HEK293 (cell line): ENCODE results near the gene PCSK6.
A peak's percentile ranks its signal among the peaks of the same experiment; 100 is the strongest.

Experiments used
- HOXA7 ChIP-seq: sonication (generic); formaldehyde crosslinking; IDR thresholded peaks from 2 replicates; pipeline ENCODE4 v1.8.1; 2022; ENCODE audit warnings: missing genetic modification reagents, borderline replicate concordance
- HOXD13 ChIP-seq: sonication (generic); formaldehyde crosslinking; IDR thresholded peaks from 2 replicates; pipeline ENCODE4 v1.8.0; 2022; ENCODE audit warnings: missing genetic modification reagents, borderline replicate concordance
- KLF10 ChIP-seq: fragments of 450-650 bp; IDR thresholded peaks from 2 replicates; pipeline ENCODE4 v1.5.1; 2018; ENCODE audit warnings: missing biosample characterization, mild to moderate bottlenecking, missing genetic modification characterization
- KLF16 ChIP-seq: fragments of 450-650 bp; formaldehyde crosslinking; IDR thresholded peaks from 2 replicates; pipeline ENCODE4 v1.5.1; 2017; ENCODE audit warnings: missing biosample characterization, missing genetic modification characterization
- YY2 ChIP-seq: fragments of 450-650 bp; formaldehyde crosslinking; IDR thresholded peaks from 2 replicates; pipeline ENCODE4 v1.5.1; 2016; ENCODE audit warnings: missing biosample characterization, missing genetic modification characterization
- ZBTB21 ChIP-seq: fragments of 450-650 bp; formaldehyde crosslinking; IDR thresholded peaks from 2 replicates; pipeline ENCODE4 v1.5.1; 2017; ENCODE audit warnings: missing biosample characterization, missing genetic modification characterization
- ZBTB48 ChIP-seq: fragments of 450-650 bp; formaldehyde crosslinking; IDR thresholded peaks from 2 replicates; pipeline ENCODE4 v1.5.1; 2016; ENCODE audit warnings: missing biosample characterization, missing genetic modification characterization
- ZFP69B ChIP-seq: fragments of 450-650 bp; formaldehyde crosslinking; IDR thresholded peaks from 2 replicates; pipeline ENCODE4 v1.5.1; 2016; ENCODE audit warnings: missing biosample characterization, missing genetic modification characterization
- ZNF16 ChIP-seq: fragments of 450-650 bp; formaldehyde crosslinking; IDR thresholded peaks from 2 replicates; pipeline ENCODE4 v1.5.1; 2016; ENCODE audit warnings: low read depth, missing biosample characterization, missing genetic modification characterization
- ZNF169 ChIP-seq: fragments of 450-650 bp; formaldehyde crosslinking; IDR thresholded peaks from 2 replicates; pipeline ENCODE4 v1.5.1; 2016; ENCODE audit warnings: missing biosample characterization, missing genetic modification characterization
- ZNF175 ChIP-seq: fragments of 450-650 bp; formaldehyde crosslinking; IDR thresholded peaks from 2 replicates; pipeline ENCODE4 v1.5.1; 2016; ENCODE audit warnings: missing biosample characterization, missing genetic modification characterization
- ZNF184 ChIP-seq: fragments of 450-650 bp; IDR thresholded peaks from 2 replicates; pipeline ENCODE4 v1.5.1; 2018; ENCODE audit warnings: missing biosample characterization, mild to moderate bottlenecking, missing genetic modification characterization
- ZNF2 ChIP-seq: fragments of 450-650 bp; formaldehyde crosslinking; IDR thresholded peaks from 2 replicates; pipeline ENCODE4 v1.5.1; 2016; ENCODE audit warnings: missing biosample characterization, missing genetic modification characterization
- ZNF211 ChIP-seq: fragments of 450-650 bp; formaldehyde crosslinking; IDR thresholded peaks from 2 replicates; pipeline ENCODE4 v1.5.1; 2016; ENCODE audit warnings: low read depth, missing biosample characterization, missing genetic modification characterization
- ZNF214 ChIP-seq: fragments of 450-650 bp; formaldehyde crosslinking; IDR thresholded peaks from 2 replicates; pipeline ENCODE4 v1.5.1; 2017; ENCODE audit warnings: missing biosample characterization, mild to moderate bottlenecking, missing genetic modification characterization, borderline replicate concordance
- ZNF311 ChIP-seq: fragments of 450-650 bp; formaldehyde crosslinking; IDR thresholded peaks from 2 replicates; pipeline ENCODE4 v1.5.1; 2017; ENCODE audit warnings: missing biosample characterization, missing genetic modification characterization, borderline replicate concordance
- ZNF37A ChIP-seq: fragments of 450-650 bp; IDR thresholded peaks from 2 replicates; pipeline ENCODE4 v1.5.1; 2018; ENCODE audit warnings: missing biosample characterization, missing genetic modification characterization
- ZNF391 ChIP-seq: fragments of 450-650 bp; formaldehyde crosslinking; IDR thresholded peaks from 2 replicates; pipeline ENCODE4 v1.5.1; 2016; ENCODE audit warnings: low read depth, missing biosample characterization, missing genetic modification characterization, borderline replicate concordance
- ZNF426 ChIP-seq: fragments of 450-650 bp; formaldehyde crosslinking; IDR thresholded peaks from 2 replicates; pipeline ENCODE4 v1.5.1; 2017; ENCODE audit warnings: missing biosample characterization, missing genetic modification characterization, mild to moderate bottlenecking, inconsistent platforms, moderate library complexity
- ZNF530 ChIP-seq: fragments of 450-650 bp; formaldehyde crosslinking; IDR thresholded peaks from 2 replicates; pipeline ENCODE4 v1.5.1; 2016; ENCODE audit warnings: low read depth, missing biosample characterization, missing genetic modification characterization
- ZNF600 ChIP-seq: fragments of 450-650 bp; formaldehyde crosslinking; IDR thresholded peaks from 2 replicates; pipeline ENCODE4 v1.5.1; 2016; ENCODE audit warnings: missing biosample characterization, missing genetic modification characterization
- ZNF654 ChIP-seq: fragments of 450-650 bp; formaldehyde crosslinking; IDR thresholded peaks from 2 replicates; pipeline ENCODE4 v1.5.1; 2016; ENCODE audit warnings: low read depth, missing biosample characterization, missing genetic modification characterization
- ZNF658 ChIP-seq: fragments of 450-650 bp; formaldehyde crosslinking; IDR thresholded peaks from 2 replicates; pipeline ENCODE4; 2016; ENCODE audit warnings: missing biosample characterization, missing genetic modification characterization
- ZNF843 ChIP-seq: fragments of 450-650 bp; formaldehyde crosslinking; IDR thresholded peaks from 2 replicates; pipeline ENCODE4 v1.5.1; 2016; ENCODE audit warnings: missing biosample characterization, missing genetic modification characterization
- ZXDB ChIP-seq: fragments of 450-650 bp; formaldehyde crosslinking; IDR thresholded peaks from 2 replicates; pipeline ENCODE4 v1.5.1; 2016; ENCODE audit warnings: missing biosample characterization, missing genetic modification characterization
- TF ChIP-seq, protein P1 (sequence below): fragments of 450-650 bp; formaldehyde crosslinking; IDR thresholded peaks from 2 replicates; pipeline ENCODE4 v1.5.1; 2016; ENCODE audit warnings: missing biosample characterization, missing genetic modification characterization
- TF ChIP-seq, protein P2 (sequence below): fragments of 450-650 bp; IDR thresholded peaks from 2 replicates; pipeline ENCODE4 v1.5.1; 2018; ENCODE audit warnings: missing biosample characterization, missing genetic modification characterization
- TF ChIP-seq, protein P3 (sequence below): fragments of 450-650 bp; formaldehyde crosslinking; IDR thresholded peaks from 2 replicates; pipeline ENCODE4 v1.5.1; 2016; ENCODE audit warnings: missing biosample characterization, missing genetic modification characterization
- TF ChIP-seq, protein P4 (sequence below): fragments of 450-650 bp; formaldehyde crosslinking; IDR thresholded peaks from 2 replicates; pipeline ENCODE4 v1.5.1; 2016; ENCODE audit warnings: missing biosample characterization, missing genetic modification characterization
- TF ChIP-seq, protein P5 (sequence below): fragments of 450-650 bp; formaldehyde crosslinking; IDR thresholded peaks from 2 replicates; pipeline ENCODE4 v1.5.1; 2016; ENCODE audit warnings: missing biosample characterization, missing genetic modification characterization
- TF ChIP-seq, protein P6 (sequence below): fragments of 450-650 bp; formaldehyde crosslinking; IDR thresholded peaks from 2 replicates; pipeline ENCODE4 v1.5.1; 2017; ENCODE audit warnings: missing biosample characterization, missing genetic modification characterization

Gene PCSK6

GRCh38 chr15:101489599-101490407 lies at the start of gene PCSK6 (continued):
- TF ChIP-seq, protein P1, sequence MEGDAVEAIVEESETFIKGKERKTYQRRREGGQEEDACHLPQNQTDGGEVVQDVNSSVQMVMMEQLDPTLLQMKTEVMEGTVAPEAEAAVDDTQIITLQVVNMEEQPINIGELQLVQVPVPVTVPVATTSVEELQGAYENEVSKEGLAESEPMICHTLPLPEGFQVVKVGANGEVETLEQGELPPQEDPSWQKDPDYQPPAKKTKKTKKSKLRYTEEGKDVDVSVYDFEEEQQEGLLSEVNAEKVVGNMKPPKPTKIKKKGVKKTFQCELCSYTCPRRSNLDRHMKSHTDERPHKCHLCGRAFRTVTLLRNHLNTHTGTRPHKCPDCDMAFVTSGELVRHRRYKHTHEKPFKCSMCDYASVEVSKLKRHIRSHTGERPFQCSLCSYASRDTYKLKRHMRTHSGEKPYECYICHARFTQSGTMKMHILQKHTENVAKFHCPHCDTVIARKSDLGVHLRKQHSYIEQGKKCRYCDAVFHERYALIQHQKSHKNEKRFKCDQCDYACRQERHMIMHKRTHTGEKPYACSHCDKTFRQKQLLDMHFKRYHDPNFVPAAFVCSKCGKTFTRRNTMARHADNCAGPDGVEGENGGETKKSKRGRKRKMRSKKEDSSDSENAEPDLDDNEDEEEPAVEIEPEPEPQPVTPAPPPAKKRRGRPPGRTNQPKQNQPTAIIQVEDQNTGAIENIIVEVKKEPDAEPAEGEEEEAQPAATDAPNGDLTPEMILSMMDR (tag by site-specific recombination) = peak; percentile 38; the same call in 1 of the 2 replicates
- TF ChIP-seq, protein P2, sequence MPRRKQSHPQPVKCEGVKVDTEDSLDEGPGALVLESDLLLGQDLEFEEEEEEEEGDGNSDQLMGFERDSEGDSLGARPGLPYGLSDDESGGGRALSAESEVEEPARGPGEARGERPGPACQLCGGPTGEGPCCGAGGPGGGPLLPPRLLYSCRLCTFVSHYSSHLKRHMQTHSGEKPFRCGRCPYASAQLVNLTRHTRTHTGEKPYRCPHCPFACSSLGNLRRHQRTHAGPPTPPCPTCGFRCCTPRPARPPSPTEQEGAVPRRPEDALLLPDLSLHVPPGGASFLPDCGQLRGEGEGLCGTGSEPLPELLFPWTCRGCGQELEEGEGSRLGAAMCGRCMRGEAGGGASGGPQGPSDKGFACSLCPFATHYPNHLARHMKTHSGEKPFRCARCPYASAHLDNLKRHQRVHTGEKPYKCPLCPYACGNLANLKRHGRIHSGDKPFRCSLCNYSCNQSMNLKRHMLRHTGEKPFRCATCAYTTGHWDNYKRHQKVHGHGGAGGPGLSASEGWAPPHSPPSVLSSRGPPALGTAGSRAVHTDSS (tag by site-specific recombination) = no peak
- TF ChIP-seq, protein P3, sequence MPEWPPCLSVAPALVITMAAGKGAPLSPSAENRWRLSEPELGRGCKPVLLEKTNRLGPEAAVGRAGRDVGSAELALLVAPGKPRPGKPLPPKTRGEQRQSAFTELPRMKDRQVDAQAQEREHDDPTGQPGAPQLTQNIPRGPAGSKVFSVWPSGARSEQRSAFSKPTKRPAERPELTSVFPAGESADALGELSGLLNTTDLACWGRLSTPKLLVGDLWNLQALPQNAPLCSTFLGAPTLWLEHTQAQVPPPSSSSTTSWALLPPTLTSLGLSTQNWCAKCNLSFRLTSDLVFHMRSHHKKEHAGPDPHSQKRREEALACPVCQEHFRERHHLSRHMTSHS (tag by site-specific recombination) = no peak
- TF ChIP-seq ZNF211 (tag by site-specific recombination) (no peak), ZNF530 (tag by site-specific recombination) (no peak), ZNF426 (tag by site-specific recombination) (no peak), ZFP69B (tag by site-specific recombination) (no peak; the same call in 1 of the 2 replicates), ZNF214 (tag by site-specific recombination) (no peak), ZNF169 (tag by site-specific recombination) (no peak), ZNF843 (tag by site-specific recombination) (no peak), KLF10 (no peak; the same call in 1 of the 2 replicates), ZNF311 (tag by site-specific recombination) (no peak), ZBTB21 (tag by site-specific recombination) (no peak), ZNF600 (tag by site-specific recombination) (no peak), ZNF658 (tag by site-specific recombination) (no peak), HOXA7 (no peak), ZNF37A (no peak), ZXDB (tag by site-specific recombination) (no peak), ZBTB48 (tag by site-specific recombination) (peak; percentile 43; the same call in 1 of the 2 replicates), KLF16 (tag by site-specific recombination) (0 out of 2 replicates have a peak, but pooled peaks have one; percentile 25), ZNF175 (tag by site-specific recombination) (no peak), ZNF16 (tag by site-specific recombination) (no peak), HOXD13 (CRISPR knock-in tag) (no peak), ZNF391 (tag by site-specific recombination) (no peak), ZNF2 (peak; percentile 38; the same call in 1 of the 2 replicates), ZNF184 (no peak), YY2 (no peak), ZNF654 (no peak)
- TF ChIP-seq, protein P4, sequence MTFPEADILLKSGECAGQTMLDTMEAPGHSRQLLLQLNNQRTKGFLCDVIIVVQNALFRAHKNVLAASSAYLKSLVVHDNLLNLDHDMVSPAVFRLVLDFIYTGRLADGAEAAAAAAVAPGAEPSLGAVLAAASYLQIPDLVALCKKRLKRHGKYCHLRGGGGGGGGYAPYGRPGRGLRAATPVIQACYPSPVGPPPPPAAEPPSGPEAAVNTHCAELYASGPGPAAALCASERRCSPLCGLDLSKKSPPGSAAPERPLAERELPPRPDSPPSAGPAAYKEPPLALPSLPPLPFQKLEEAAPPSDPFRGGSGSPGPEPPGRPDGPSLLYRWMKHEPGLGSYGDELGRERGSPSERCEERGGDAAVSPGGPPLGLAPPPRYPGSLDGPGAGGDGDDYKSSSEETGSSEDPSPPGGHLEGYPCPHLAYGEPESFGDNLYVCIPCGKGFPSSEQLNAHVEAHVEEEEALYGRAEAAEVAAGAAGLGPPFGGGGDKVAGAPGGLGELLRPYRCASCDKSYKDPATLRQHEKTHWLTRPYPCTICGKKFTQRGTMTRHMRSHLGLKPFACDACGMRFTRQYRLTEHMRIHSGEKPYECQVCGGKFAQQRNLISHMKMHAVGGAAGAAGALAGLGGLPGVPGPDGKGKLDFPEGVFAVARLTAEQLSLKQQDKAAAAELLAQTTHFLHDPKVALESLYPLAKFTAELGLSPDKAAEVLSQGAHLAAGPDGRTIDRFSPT (tag by site-specific recombination) = peak; percentile 23; the same call in 1 of the 2 replicates
- TF ChIP-seq, protein P5, sequence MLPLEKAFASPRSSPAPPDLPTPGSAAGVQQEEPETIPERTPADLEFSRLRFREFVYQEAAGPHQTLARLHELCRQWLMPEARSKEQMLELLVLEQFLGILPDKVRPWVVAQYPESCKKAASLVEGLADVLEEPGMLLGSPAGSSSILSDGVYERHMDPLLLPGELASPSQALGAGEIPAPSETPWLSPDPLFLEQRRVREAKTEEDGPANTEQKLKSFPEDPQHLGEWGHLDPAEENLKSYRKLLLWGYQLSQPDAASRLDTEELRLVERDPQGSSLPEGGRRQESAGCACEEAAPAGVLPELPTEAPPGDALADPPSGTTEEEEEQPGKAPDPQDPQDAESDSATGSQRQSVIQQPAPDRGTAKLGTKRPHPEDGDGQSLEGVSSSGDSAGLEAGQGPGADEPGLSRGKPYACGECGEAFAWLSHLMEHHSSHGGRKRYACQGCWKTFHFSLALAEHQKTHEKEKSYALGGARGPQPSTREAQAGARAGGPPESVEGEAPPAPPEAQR (tag by site-specific recombination) = no peak
- TF ChIP-seq, protein P6, sequence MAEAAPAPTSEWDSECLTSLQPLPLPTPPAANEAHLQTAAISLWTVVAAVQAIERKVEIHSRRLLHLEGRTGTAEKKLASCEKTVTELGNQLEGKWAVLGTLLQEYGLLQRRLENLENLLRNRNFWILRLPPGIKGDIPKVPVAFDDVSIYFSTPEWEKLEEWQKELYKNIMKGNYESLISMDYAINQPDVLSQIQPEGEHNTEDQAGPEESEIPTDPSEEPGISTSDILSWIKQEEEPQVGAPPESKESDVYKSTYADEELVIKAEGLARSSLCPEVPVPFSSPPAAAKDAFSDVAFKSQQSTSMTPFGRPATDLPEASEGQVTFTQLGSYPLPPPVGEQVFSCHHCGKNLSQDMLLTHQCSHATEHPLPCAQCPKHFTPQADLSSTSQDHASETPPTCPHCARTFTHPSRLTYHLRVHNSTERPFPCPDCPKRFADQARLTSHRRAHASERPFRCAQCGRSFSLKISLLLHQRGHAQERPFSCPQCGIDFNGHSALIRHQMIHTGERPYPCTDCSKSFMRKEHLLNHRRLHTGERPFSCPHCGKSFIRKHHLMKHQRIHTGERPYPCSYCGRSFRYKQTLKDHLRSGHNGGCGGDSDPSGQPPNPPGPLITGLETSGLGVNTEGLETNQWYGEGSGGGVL (tag by site-specific recombination) = no peak
